C1 segment of cervical spinal cord (tissue), 14 donors: ENCODE data around the gene HRCT1.
"Not testable (repeated sequence)": the region's sequence is repeated elsewhere in the genome, so short reads cannot be mapped to it uniquely, and the experiment has no call there.

Source experiments
- DNase-seq, 14 donors: peaks; one replicate each; lab custom pipeline; 2025; lab: John Stamatoyannopoulos, UW

Gene HRCT1

DNA sequence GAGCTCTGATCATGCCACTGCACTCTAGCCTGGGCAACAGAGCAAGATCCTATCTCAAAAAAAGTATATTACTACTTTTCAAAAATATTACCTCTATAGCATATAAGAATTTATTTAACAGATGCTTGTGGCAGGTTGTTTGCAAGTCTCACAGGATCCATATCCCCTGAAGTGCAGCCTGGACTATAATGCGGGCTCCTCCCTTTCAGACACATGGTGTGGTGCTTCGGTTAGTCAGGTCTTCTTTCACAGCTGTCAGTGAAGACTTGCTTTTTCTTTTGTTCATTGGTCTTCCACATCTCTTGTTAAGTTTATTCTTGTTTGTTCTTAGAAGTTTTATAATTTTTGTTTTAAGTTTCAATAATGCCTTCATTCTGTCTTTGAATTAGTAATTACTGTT, 9.4 kb upstream of the HRCT1 start:
- DNase-seq: no peak

DNA sequence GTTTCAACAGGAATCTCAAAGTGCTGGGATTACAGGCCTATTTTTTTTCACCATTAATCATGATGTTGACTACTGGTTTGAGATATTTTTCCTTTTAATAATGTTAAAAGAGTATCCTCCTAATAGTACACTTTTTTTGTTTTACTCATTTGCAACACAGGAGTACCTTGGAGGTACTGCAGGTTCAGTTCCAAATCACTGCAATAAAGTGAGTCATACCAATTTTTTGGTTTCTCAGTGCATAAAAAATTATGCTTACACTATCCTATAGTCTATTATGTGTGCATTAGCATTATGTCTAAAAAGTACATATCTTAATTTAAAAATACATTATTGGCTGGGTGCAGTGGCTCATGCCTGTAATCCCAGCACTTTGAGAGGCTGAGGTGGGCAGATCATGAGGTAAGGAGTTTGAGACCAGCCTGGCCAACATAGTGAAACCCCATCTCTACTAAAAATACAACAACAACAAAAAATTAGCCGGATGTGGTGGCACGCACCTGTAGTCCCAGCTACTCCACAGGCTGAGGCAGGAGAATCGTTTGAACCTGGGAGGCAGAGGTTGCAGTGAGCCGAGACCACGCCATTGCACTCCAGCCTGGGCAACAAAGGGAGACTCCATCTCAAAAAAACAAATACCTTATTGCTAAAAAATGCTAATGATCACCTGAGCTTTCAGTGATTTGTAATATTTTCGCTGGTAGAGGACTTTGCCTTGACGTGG, 8.5 kb upstream of the HRCT1 start:
- DNase-seq: not testable (repeated sequence)

DNA sequence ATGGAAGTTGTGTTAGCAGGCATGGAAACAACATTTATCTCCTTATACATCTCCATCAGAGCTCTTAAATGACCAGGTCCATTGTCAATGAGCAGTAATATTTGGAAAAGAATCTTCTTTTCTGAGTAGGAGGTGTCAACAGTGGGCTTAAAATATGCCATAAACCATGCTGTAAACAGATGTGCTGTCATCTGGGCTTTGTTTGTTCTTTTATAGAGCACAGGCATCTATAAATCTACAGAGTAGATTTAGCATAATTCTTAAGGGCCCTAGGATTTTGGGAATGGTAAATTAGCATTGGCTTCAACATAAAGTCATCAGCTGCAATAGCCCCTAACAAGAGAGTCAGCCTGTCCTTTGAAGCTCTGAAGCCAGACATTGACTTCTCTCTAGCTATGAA, 7.7 kb upstream of the HRCT1 start:
- DNase-seq: no peak

GRCh38 chr9:35899021-35899420, 7.0 kb upstream of the HRCT1 start:
- no peak for DNase-seq

DNA sequence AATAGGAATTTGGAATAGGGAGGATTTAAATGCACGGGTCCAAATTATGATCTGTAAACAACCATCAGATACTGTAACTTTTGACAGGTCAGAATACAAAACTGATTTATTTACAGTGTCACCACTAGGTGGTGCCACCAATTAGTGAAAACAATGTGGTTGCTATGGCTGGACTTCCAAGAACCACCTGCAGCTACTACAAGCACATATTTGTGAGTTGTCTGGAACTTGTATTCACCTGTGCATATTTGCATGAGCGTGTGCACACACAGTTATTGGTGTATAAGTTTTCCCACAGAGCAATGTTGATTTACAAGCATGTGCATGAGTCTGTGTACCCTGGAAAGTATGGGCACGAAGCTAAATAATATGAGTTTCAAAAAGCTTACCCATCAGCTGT, 3.0 kb upstream of the HRCT1 start:
- DNase-seq: peak in 2 of 14 donors; percentile 10 to 63

- no peak for DNase-seq
Observed at GRCh38 chr9:35904338-35904737, 1.7 kb upstream of the HRCT1 start.

GRCh38 chr9:35905051-35905781, 786 bp upstream of the HRCT1 start:
- DNase-seq: no peak

DNA sequence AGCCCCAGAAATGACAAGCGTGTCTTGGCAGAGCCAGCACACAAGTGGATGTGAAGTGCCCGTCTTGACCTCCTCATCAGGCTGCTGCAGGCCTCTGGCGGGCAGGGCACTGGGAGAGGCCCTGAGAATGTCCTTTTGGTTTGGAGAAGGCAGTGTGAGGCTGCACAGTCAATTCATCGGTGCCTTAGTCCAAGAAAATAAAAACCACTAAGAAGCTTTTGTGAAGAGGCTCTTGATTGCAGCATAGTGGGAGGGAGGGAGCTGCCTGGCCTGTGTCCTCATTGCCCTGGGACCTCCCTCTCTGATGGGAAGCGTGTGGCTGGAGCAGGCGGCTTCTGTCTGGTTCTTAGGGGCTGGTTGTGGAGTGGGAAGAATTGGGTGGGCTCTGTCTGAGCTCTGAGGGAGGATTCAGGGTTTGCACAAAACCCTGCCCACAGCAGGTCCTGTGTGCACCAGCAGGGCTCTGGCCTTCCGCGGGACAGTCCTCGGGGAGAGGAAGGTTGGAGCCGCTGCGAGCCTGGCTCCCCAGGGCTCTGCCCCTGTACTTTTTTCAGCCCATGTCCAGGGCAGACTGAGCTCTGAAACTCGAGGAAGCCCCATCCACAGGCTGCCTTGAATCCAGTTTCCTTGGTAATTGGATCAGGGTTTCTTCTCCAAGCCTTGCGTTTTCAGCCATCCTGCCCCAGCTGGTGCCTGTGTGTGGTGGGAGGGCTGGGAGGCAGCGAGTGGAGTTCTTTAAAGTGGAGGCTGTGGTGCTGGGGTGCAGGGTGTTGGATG, 1.1 kb downstream of the HRCT1 start:
- DNase-seq: peak in 2 of 14 donors; percentile 19 to 41

DNA sequence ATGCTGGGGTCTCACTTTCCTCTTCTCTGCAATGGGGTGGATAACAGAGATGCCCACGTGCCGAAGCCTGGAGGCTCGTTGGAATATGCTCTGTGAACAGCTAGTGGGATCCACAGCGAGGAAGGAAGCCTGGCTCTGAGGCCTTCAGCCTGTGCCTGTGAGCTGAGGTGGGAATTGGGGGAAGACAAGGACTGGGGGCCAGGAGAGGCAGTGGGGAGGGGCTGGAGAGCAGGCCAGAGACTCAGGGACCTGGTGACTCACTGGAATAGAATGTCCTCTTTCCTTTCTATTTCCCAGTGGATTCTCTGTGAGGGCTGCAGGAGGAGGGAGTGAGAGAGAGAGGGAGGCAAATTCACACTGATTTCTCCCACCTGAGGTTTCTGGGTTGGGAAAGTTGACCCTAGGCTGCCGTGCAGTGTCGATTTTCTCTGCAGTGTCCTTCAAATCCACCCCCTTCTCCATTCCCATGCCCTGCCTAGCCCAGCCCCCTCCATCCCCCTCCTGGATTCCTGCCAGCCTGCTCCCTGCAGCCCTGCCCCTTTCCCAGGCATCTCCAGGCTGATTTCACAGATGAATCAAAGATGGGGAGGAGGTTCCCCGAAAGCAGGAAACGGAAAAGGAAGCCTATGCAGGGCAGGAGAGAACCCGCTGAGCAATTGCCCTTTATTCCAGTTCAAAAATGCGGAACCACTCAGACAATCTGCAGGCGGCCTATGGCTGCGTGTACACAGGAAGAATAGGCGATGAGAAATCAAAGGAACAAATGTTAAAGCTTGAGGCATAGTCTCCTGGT, 1.9 kb downstream of the HRCT1 start:
- peak in 6 of 14 donors; percentile 13 to 89 (median 28) for DNase-seq

DNA sequence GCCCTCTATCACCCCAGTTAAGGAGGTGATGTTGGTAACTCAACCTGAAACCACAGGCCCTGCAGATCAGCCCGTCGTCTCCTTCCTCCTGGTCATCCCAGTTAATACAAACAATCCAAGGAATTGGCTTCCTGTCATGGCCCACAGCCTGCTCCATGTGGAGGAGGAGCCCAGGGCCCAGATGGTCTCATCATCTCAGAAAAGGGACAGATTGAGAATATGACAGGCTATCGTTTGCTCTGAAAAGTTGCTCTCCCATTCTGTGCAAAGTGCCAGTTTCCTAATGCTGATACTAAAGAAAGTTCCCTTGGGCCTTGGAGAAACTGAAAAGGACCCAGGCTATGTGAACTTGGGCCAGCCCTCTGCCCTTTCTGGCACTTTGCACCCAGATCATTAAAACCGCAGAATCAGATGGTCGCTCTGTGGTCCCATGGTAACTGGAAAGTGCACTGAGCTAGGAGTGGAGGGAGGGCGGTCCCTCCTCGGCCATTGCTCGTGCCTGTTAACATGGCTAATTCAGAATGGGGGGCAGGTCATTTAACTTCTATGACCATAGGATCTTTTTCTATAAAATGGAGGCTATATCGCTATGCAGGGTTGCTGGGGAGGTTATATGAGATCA, 2.6 kb downstream of the HRCT1 start:
- DNase-seq: peak in 2 of 14 donors; percentile 66 to 93

GRCh38 chr9:35909274-35909673, 3.3 kb downstream of the HRCT1 start, which contains the start of gene SPAAR:
Gene SPAAR (plus strand): TSS chr9:35909490. CDS start chr9:35910464, 974 bp downstream.
- no peak for DNase-seq

GRCh38 chr9:35909687-35910612, 3.9 kb downstream of the HRCT1 start:
- no peak for DNase-seq

- no peak for DNase-seq
Observed at GRCh38 chr9:35910613-35911359, 4.8 kb downstream of the HRCT1 start.

- no peak for DNase-seq
Observed at GRCh38 chr9:35911690-35912089, 5.7 kb downstream of the HRCT1 start.

DNA sequence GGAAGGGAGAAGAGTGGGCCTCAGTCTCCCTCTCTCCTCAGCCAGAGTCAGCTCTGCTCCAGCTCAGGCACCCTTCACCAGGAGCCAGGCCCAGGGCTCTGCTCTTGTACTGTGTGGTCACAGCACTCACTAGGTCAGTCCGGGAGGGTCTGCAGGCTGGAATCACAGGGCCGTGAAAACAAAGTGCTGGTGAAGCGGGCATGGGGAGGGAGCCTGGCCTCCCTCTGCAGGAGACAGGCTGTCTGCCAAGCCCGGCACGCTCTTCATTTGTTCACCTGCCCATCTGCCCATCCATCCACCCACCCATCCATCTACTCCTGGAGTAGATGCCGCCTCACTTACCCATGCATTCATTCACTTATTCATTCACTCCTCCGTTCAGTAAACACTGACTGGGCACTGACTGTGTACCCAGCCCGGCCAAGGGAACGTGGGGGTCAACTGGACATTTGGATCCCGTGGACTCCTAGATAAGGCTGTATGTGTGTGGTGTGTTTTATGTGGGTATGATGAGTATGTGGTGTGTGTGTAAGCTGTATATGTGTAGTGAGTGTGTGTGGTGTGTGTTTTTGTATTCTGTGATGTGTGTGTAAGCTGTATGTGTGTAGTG, 6.9 kb downstream of the HRCT1 start:
- DNase-seq: no peak

DNA sequence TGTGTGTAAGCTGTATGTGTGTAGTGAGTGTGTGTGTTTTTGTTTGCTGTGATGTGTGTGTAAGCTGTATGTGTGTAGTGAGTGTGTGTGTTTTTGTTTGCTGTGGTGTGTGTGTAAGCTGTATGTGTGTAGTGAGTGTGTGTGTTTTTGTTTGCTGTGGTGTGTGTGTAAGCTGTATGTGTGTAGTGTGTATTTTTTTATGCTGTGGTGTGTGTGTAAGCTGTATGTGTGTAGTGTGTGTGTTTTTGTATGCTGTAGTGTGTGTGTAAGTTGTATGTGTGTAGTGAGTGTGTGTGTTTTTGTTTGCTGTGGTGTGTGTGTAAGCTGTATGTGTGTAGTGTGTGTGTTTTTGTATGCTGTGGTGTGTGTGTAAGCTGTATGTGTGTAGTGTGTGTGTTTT, 7.4 kb downstream of the HRCT1 start:
- not testable (repeated sequence) for DNase-seq

- no peak for DNase-seq
Observed at GRCh38 chr9:35914301-35914807, 8.4 kb downstream of the HRCT1 start.

GRCh38 chr9:35915681-35916294, 9.8 kb downstream of the HRCT1 start:
- DNase-seq: no peak
